K562 (cell line): ENCODE results near the gene BTBD2. TPM values are rescaled to one million over a fixed set of nuclear protein-coding genes. Genes with fewer than 3 reads are reported as not detected.

ENCODE experiments used
- ARHGAP35 ChIP-seq: fragments of 450-650 bp; IDR thresholded peaks from 2 replicates; pipeline ENCODE4 v1.6.1; 2018; ENCODE audit not compliant: partially characterized antibody
- CCNT2 ChIP-seq: IDR thresholded peaks from 2 replicates; pipeline ENCODE4 v1.6.1; 2011; ENCODE audit warnings: borderline replicate concordance, low read depth, mild to moderate bottlenecking, moderate library complexity, mixed read lengths, low read length; ENCODE audit not compliant: insufficient read length; ENCODE audit errors: extremely low read depth
- CEBPB ChIP-seq: fragments of 450-650 bp; IDR thresholded peaks from 2 replicates; pipeline ENCODE4 v1.6.1; 2016; ENCODE audit warnings: missing genetic modification characterization, missing compliant biosample characterization
- ETV6 ChIP-seq, 3 experiments: fragments of 150-350 bp in 1 of 3; sonication (generic) in 1 of 3; formaldehyde crosslinking in 1 of 3; IDR thresholded peaks; 2 replicates each; pipeline versions ENCODE4 v1.6.1 to v1.8.0; 2014 to 2022; ENCODE audit warnings: borderline replicate concordance in 2 of 3, low read depth in 2 of 3, antibody characterized with exemption in 1 of 3, low read length in 1 of 3, mild to moderate bottlenecking in 1 of 3, missing genetic modification reagents in 1 of 3
- GATAD2A ChIP-seq: fragments of 450-650 bp; IDR thresholded peaks from 2 replicates; pipeline ENCODE4 v1.6.1; 2017
- KHSRP ChIP-seq: fragments of 450-650 bp; IDR thresholded peaks from 2 replicates; pipeline ENCODE4 v1.6.1; 2017
- MED1 ChIP-seq: sonication (generic); formaldehyde crosslinking; IDR thresholded peaks from 2 replicates; pipeline ENCODE4 v1.8.1; 2023; ENCODE audit warnings: missing genetic modification reagents, borderline replicate concordance
- POLR2AphosphoS5 ChIP-seq: IDR thresholded peaks from 2 replicates; pipeline ENCODE4 v1.6.1; 2011; ENCODE audit warnings: mild to moderate bottlenecking, low read depth, low read length, moderate library complexity; ENCODE audit not compliant: control insufficient read depth, insufficient read depth
- TCF7L2 ChIP-seq: fragments of 150-350 bp; IDR thresholded peaks from 2 replicates; pipeline ENCODE4 v1.6.1; 2016; ENCODE audit warnings: low read depth, mild to moderate bottlenecking, low read length, moderate library complexity
- ZC3H8 ChIP-seq: fragments of 450-650 bp; IDR thresholded peaks from 2 replicates; pipeline ENCODE4 v1.6.1; 2017
- ZNF407 ChIP-seq: fragments of 450-650 bp; IDR thresholded peaks from 2 replicates; pipeline ENCODE4 v1.6.1; 2016; ENCODE audit warnings: low read depth
- ZNF551 ChIP-seq: fragments of 250-450 bp; sonication (Bioruptor Pico); IDR thresholded peaks from 2 replicates; pipeline ENCODE4 v1.5.0; 2021; ENCODE audit warnings: mild to moderate bottlenecking, moderate library complexity
- polyA plus RNA-seq, 8 experiments: library from polyadenylated mRNA; depleted of rRNA in 4 of 8; stranded (reverse) in 5 of 8; unstranded in 3 of 8; fragments of >200 nt; fragmentation: Nextera tagmentation in 2 of 8; fragmentation: Illumina TruSeq in 1 of 8; extraction: Ambion mirVana in 2 of 8; extraction: Trizol in 1 of 8; gene quantifications; 2 replicates each; pipeline versions ENCODE4 v1.2.1 to v1.2.3, GENCODE V29; 2011 to 2014; ENCODE audit warnings: inconsistent platforms in 1 of 8, missing spikeins in 1 of 8
- total RNA-seq, 7 experiments: library from RNA; depleted of rRNA in 6 of 7; stranded (reverse); fragments of >200 nt in 6 of 7; fragmentation: Illumina TruSeq in 2 of 7; extraction: Trizol in 2 of 7; gene quantifications; 2 replicates each; pipeline versions ENCODE4 v1.2.1 to v1.2.3, GENCODE V29; 2011 to 2021; ENCODE audit warnings: low replicate concordance in 1 of 7
- TF ChIP-seq, protein P1 (sequence below): IDR thresholded peaks from 2 replicates; pipeline ENCODE4 v1.6.1; 2016; ENCODE audit warnings: missing genetic modification characterization, missing compliant biosample characterization
- TF ChIP-seq, protein P2 (sequence below), 2 experiments: fragments of 450-650 bp in 1 of 2; IDR thresholded peaks; 2 replicates each; pipeline ENCODE4 v1.6.1; 2011 to 2017; ENCODE audit warnings: low read depth in 2 of 2, antibody characterized with exemption in 1 of 2, borderline replicate concordance in 1 of 2, low read length in 1 of 2, mild to moderate bottlenecking in 1 of 2, mixed read lengths in 1 of 2; ENCODE audit not compliant: control insufficient read depth in 1 of 2

Gene BTBD2
- total and polyA plus RNA-seq, 9 of the 15 experiments (the other 6 are each of a cell fraction or from before 2014, with no cell fraction given), result 0.10 to 15.6 (median 6.9) TPM

GRCh38 chr19:2050991-2051772, 35.7 kb upstream of the BTBD2 start, which contains the start of gene MKNK2 (continued):
- TF ChIP-seq ZC3H8, result no peak
- peak; percentile 94 for TF ChIP-seq CCNT2
- TF ChIP-seq CEBPB (tag), result no peak
- TF ChIP-seq, protein P1, sequence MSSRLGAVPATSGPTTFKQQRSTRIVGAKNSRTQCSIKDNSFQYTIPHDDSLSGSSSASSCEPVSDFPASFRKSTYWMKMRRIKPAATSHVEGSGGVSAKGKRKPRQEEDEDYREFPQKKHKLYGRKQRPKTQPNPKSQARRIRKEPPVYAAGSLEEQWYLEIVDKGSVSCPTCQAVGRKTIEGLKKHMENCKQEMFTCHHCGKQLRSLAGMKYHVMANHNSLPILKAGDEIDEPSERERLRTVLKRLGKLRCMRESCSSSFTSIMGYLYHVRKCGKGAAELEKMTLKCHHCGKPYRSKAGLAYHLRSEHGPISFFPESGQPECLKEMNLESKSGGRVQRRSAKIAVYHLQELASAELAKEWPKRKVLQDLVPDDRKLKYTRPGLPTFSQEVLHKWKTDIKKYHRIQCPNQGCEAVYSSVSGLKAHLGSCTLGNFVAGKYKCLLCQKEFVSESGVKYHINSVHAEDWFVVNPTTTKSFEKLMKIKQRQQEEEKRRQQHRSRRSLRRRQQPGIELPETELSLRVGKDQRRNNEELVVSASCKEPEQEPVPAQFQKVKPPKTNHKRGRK (tag), result no peak
- TF ChIP-seq ETV6 (IDR thresholded peaks at IDR 0.05; ENCODE audit: borderline replicate concordance in 1 of 2, low read depth in 2 of 2, low read length in 1 of 2), result no peak
- TF ChIP-seq ETV6 (CRISPR knock-in tag; IDR thresholded peaks at IDR 0.05; ENCODE audit: borderline replicate concordance), result no peak
- no peak for TF ChIP-seq MED1 (CRISPR knock-in tag)
- TF ChIP-seq ZNF551, result no peak
- TF ChIP-seq POLR2AphosphoS5, result peak; percentile 98
- no peak for TF ChIP-seq ARHGAP35
- TF ChIP-seq GATAD2A, result peak; percentile 60; the same call in 1 of the 2 replicates
- no peak for TF ChIP-seq ZNF407
- TF ChIP-seq KHSRP, result no peak
- TF ChIP-seq, protein P2, sequence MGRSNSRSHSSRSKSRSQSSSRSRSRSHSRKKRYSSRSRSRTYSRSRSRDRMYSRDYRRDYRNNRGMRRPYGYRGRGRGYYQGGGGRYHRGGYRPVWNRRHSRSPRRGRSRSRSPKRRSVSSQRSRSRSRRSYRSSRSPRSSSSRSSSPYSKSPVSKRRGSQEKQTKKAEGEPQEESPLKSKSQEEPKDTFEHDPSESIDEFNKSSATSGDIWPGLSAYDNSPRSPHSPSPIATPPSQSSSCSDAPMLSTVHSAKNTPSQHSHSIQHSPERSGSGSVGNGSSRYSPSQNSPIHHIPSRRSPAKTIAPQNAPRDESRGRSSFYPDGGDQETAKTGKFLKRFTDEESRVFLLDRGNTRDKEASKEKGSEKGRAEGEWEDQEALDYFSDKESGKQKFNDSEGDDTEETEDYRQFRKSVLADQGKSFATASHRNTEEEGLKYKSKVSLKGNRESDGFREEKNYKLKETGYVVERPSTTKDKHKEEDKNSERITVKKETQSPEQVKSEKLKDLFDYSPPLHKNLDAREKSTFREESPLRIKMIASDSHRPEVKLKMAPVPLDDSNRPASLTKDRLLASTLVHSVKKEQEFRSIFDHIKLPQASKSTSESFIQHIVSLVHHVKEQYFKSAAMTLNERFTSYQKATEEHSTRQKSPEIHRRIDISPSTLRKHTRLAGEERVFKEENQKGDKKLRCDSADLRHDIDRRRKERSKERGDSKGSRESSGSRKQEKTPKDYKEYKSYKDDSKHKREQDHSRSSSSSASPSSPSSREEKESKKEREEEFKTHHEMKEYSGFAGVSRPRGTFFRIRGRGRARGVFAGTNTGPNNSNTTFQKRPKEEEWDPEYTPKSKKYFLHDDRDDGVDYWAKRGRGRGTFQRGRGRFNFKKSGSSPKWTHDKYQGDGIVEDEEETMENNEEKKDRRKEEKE (IDR thresholded peaks at IDR 0.05; ENCODE audit: borderline replicate concordance in 1 of 2, control insufficient read depth in 1 of 2, low read depth in 2 of 2, low read length in 1 of 2), result no peak
- TF ChIP-seq TCF7L2, result no peak
